Head of caudate nucleus (tissue), 42 donors: Measurements from ENCODE around the gene ARMC2.
A peak's percentile ranks its signal among the peaks of the same experiment; 100 is the strongest.

Experiments
- DNase-seq, 42 donors: peaks; one replicate each; pipeline versions ENCODE4 v3.0.0 to v3.0.0-alpha.2; 2020 to 2021; ENCODE audit warnings: mixed read lengths in 7 of 42
- intact Hi-C: fragments of 100-400 bp; cut with DNase I; formaldehyde crosslinking; loops from one replicate; pipeline ENCODE4 v1.15.0; 2022

Gene ARMC2

GRCh38 chr6:109000289-109000688 is 152.1 kb downstream of the ARMC2 start:
- DNase-seq = no peak
- intact Hi-C loops = no loop called here

- intact Hi-C loops = no loop called here
- DNase-seq = no peak
Observed at GRCh38 chr6:109001291-109001894, 153.2 kb downstream of the ARMC2 start.

GRCh38 chr6:109002051-109002697 is 154.0 kb downstream of the ARMC2 start:
- DNase-seq = peak in 1 of 42 donors; percentile 23
- intact Hi-C loops = no loop called here

GRCh38 chr6:109002882-109003281 is 154.7 kb downstream of the ARMC2 start:
- intact Hi-C loops = no loop called here
- no peak for DNase-seq

GRCh38 chr6:109006818-109007217 is 158.6 kb downstream of the ARMC2 start:
- DNase-seq = no peak
- intact Hi-C loops = no loop called here

GRCh38 chr6:109007521-109007920 is 159.3 kb downstream of the ARMC2 start:
- DNase-seq = no peak
- intact Hi-C loops = no loop called here

- no peak for DNase-seq
- intact Hi-C loops = no loop called here
Observed at GRCh38 chr6:109008054-109008453, 159.8 kb downstream of the ARMC2 start.

GRCh38 chr6:109008537-109009235 is 160.5 kb downstream of the ARMC2 start:
- intact Hi-C loops = no loop called here
- DNase-seq = peak in 17 of 42 donors; percentile 16 to 68 (median 33)

GRCh38 chr6:109009236-109009961 is 161.2 kb downstream of the ARMC2 start:
- intact Hi-C loops = no loop called here

GRCh38 chr6:109009962-109010704 is 161.9 kb downstream of the ARMC2 start:
- no peak for DNase-seq
- intact Hi-C loops = loop anchor here (10.0 kb wide), 2 partner anchors 55 to 455 kb away; no protein-coding TSS in a partner anchor

More at GRCh38 chr6:109009236-109009961, 161.2 kb downstream of the ARMC2 start:
- peak; percentile 82 to 98 (median 95) for DNase-seq

GRCh38 chr6:109010705-109011102 is 162.5 kb downstream of the ARMC2 start:
- intact Hi-C loops = loop anchor here (10.0 kb wide), 2 partner anchors 54 to 456 kb away; no protein-coding TSS in a partner anchor
- DNase-seq = no peak

GRCh38 chr6:109013656-109014305 is 165.6 kb downstream of the ARMC2 start:
- no peak for DNase-seq
- intact Hi-C loops = loop anchor here (10.0 kb wide), 2 partner anchors 51 to 459 kb away; no protein-coding TSS in a partner anchor

GRCh38 chr6:109014606-109015005 is 166.4 kb downstream of the ARMC2 start:
- intact Hi-C loops = loop anchor here (10.0 kb wide), 2 partner anchors 50 to 460 kb away; no protein-coding TSS in a partner anchor
- DNase-seq = no peak

GRCh38 chr6:109015176-109015575 is 167.0 kb downstream of the ARMC2 start:
- intact Hi-C loops = loop anchor here (10.0 kb wide), 2 partner anchors 50 to 460 kb away; no protein-coding TSS in a partner anchor
- DNase-seq = no peak

- intact Hi-C loops = loop anchor here (10.0 kb wide), 2 partner anchors 45 to 465 kb away; no protein-coding TSS in a partner anchor
- no peak for DNase-seq
Observed at GRCh38 chr6:109019911-109020310, 171.7 kb downstream of the ARMC2 start.

GRCh38 chr6:109021870-109022269 is 173.6 kb downstream of the ARMC2 start:
- no peak for DNase-seq
- intact Hi-C loops = no loop called here

GRCh38 chr6:109023356-109023925 is 175.2 kb downstream of the ARMC2 start:
- intact Hi-C loops = no loop called here
- no peak for DNase-seq
